Caco-2 (cell line): ENCODE data around the gene RAD50. TPM values are rescaled to one million over a fixed set of nuclear protein-coding genes. Genes with fewer than 3 reads are reported as not detected.

ENCODE experiments used
- BruUV-seq: library from RNA; stranded (reverse); fragments of 400-500 nt; replicated peaks from 2 replicates; lab custom pipeline; 2021; lab: Mats Ljungman, UMichigan
- CTCF ChIA-PET: fragments of 300-600 bp; sonication (Branson Sonifier 250); formaldehyde crosslinking; loops from one replicate; lab custom pipeline; 2022; ENCODE audit warnings: antibody characterized with exemption; lab: Charles Lee
- POLR2A ChIA-PET: fragments of 300-600 bp; sonication (Branson Sonifier 250); formaldehyde crosslinking; loops from one replicate; lab custom pipeline; 2022; ENCODE audit warnings: antibody characterized with exemption; lab: Charles Lee
- DNase-seq, 2 experiments: peaks; one replicate each; pipeline versions ENCODE4 v3.0.0 to v3.0.0-alpha.2; 2020 to 2022
- H3K27me3 ChIP-seq: replicated peaks from 2 replicates; pipeline ENCODE4 v1.6.0; 2011; ENCODE audit warnings: low read length; ENCODE audit not compliant: control insufficient read depth, insufficient read depth
- H3K36me3 ChIP-seq: 2 replicates; pipeline ENCODE4 v1.5.1; 2011; ENCODE audit warnings: low read length; ENCODE audit not compliant: control insufficient read depth, insufficient read depth
- H3K4me1 ChIP-seq: fragments of 250-450 bp; sonication (Bioruptor Pico); 2 replicates; pipeline ENCODE4 v1.5.1; 2020; ENCODE audit warnings: mild to moderate bottlenecking
- H3K4me3 ChIP-seq: 2 replicates; pipeline ENCODE4 v1.5.1; 2011; ENCODE audit warnings: low read depth, mild to moderate bottlenecking, control low read depth, low read length
- H3K9me3 ChIP-seq: fragments of 250-450 bp; sonication (Bioruptor Pico); 2 replicates; pipeline ENCODE4 v1.5.1; 2020; ENCODE audit warnings: mild to moderate bottlenecking, moderate library complexity
- H3K27ac Mint-ChIP-seq: one replicate; pipeline ENCODE4 v1.8.0; 2022; ENCODE audit warnings: mixed read lengths; ENCODE audit not compliant: unreplicated experiment
- H3K27me3 Mint-ChIP-seq: one replicate; pipeline ENCODE4 v1.8.0; 2022; ENCODE audit warnings: mixed read lengths; ENCODE audit not compliant: insufficient read depth, unreplicated experiment
- H3K36me3 Mint-ChIP-seq: one replicate; pipeline ENCODE4 v1.8.0; 2022; ENCODE audit warnings: mild to moderate bottlenecking, mixed read lengths; ENCODE audit not compliant: insufficient read depth, unreplicated experiment
- H3K4me1 Mint-ChIP-seq: one replicate; pipeline ENCODE4 v1.8.0; 2022; ENCODE audit warnings: low read depth, mixed read lengths; ENCODE audit not compliant: unreplicated experiment
- H3K4me3 Mint-ChIP-seq: one replicate; pipeline ENCODE4 v1.8.0; 2022; ENCODE audit warnings: mild to moderate bottlenecking, moderate library complexity, mixed read lengths; ENCODE audit not compliant: unreplicated experiment
- H3K9me3 Mint-ChIP-seq: one replicate; pipeline ENCODE4 v1.8.0; 2022; ENCODE audit warnings: mixed read lengths; ENCODE audit not compliant: unreplicated experiment
- CTCF ChIP-seq, 2 experiments: fragments of 200-600 bp in 1 of 2; IDR thresholded peaks; 1 replicate in 1 of 2; 2 replicates in 1 of 2; pipeline versions ENCODE4 v1.5.1 to v1.8.0; 2011 to 2022; ENCODE audit warnings: antibody characterized with exemption in 1 of 2, control low read depth in 1 of 2, inconsistent platforms in 1 of 2, low read depth in 1 of 2, low read length in 1 of 2, mild to moderate bottlenecking in 1 of 2, moderate library complexity in 1 of 2; ENCODE audit not compliant: insufficient read depth in 1 of 2, severe bottlenecking in 1 of 2, unreplicated experiment in 1 of 2
- intact Hi-C: fragments of 100-400 bp; cut with micrococcal nuclease; formaldehyde crosslinking; loops from one replicate; pipeline ENCODE4 v1.10.0; 2022; ENCODE audit not compliant: unreplicated experiment
- total RNA-seq: library from RNA; stranded (reverse); gene quantifications from 2 replicates; pipeline ENCODE4 v1.2.3, GENCODE V29; 2022

The RAD50 gene
- total RNA-seq, 1 experiment from 2014 or later: 53.2 TPM

DNA sequence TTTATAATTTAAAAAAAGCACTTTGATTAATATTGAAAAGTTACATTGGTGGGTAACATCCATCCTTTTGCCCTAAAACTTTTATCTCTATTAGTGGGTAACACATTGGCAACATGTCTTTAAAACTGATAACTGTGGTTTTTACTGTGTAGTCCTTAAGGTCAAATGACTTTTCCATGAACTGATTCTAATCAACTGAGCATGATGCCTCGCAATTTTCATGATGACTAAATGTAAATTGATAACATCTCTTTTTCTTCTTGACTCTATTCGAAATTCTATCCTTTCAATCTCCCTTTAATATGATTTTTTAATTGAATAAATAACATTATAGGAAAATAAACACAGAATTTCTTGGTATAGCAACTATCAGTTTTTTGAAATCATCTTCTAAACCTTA is 7.2 kb upstream of the RAD50 start:
- no TSS peak for BruUV-seq
- Histone ChIP-seq H3K9me3 (no peaks in the 10 kb centered on the region), H3K4me1 (no peaks in the 10 kb centered on the region), H3K4me3 (no peak overlapping the region), H3K36me3 (no peaks in the 10 kb centered on the region), H3K27me3 (no peaks in the 10 kb centered on the region)
- Mint-ChIP-seq H3K4me1 (no peaks in the 10 kb centered on the region), H3K27me3 (peaks cover 5% of the 10 kb centered on the region), H3K4me3 (no peak overlapping the region), H3K36me3 (no peaks in the 10 kb centered on the region), H3K27ac (no peak overlapping the region), H3K9me3 (no peaks in the 10 kb centered on the region)
- TF ChIP-seq CTCF (IDR thresholded peaks at IDR 0.05; ENCODE audit: insufficient read depth in 1 of 2, low read depth in 1 of 2, low read length in 1 of 2, severe bottlenecking in 1 of 2, unreplicated experiment in 1 of 2): no peak
- DNase-seq: no peak
- intact Hi-C loops: no loop called here
- ChIA-PET CTCF (interaction anchor here (1.3 kb wide), 1 partner anchor 22 kb away, joined by 4 read pairs; no protein-coding TSS in a partner anchor), POLR2A (no interaction called here)

DNA sequence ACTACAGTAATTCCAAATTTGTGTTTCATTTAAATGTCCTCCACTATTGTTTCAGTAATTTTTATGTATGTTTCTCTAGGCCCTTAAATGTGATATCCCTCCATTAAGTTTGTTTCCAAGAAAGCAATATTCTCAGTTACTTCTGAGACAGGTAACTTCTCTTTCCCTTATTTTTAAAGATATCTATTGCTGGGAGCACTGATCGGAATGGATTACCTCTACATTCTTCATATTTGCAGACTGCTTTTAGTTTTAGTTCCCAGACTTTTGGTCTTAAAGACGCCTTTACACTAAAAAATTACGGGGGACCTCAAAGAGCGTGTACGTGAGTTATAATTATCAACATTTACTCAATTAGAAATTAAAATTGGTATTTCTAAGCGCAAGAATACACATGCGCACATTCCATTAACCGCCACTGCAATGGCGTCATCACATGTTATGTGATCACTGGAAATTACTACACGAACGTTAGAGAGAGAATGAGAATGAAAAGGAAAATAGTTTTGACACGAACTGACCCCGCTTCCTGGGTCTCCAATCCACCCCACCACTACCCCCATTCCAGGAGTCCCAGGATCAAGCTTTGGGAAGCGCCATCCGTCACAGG is 519 bp upstream of the RAD50 start:
- ChIA-PET POLR2A (interaction anchor here (0.7 to 1.2 kb wide), 5 partner anchors 30 to 282 kb away, joined by 3 to 12 read pairs (median 3); no protein-coding TSS in a partner anchor), CTCF (interaction anchor here (1.1 to 1.7 kb wide), 2 partner anchors 30 to 264 kb away, joined by 5 to 14 read pairs; no protein-coding TSS in a partner anchor)
- Histone ChIP-seq H3K9me3 (no peaks in the 10 kb centered on the region), H3K36me3 (no peaks in the 10 kb centered on the region), H3K4me3 (peak overlapping the region; percentile 89), H3K27me3 (no peaks in the 10 kb centered on the region), H3K4me1 (peaks cover 11% of the 10 kb centered on the region; the same call in 1 of the 2 replicates)
- peak overlapping the region; percentile 100 for H3K27ac Mint-ChIP-seq
- intact Hi-C loops: loop anchor here (1.0 to 2.0 kb wide), 2 partner anchors 30 to 59 kb away; no protein-coding TSS in a partner anchor
- no peaks in the 10 kb centered on the region for H3K27me3 Mint-ChIP-seq
- H3K4me3 Mint-ChIP-seq: peak overlapping the region; percentile 99
- peaks cover 13% of the 10 kb centered on the region for H3K36me3 Mint-ChIP-seq
- no peaks in the 10 kb centered on the region for H3K9me3 Mint-ChIP-seq
- TSS peak; percentile 97 for BruUV-seq
- TF ChIP-seq CTCF (IDR thresholded peaks at IDR 0.05; ENCODE audit: insufficient read depth in 1 of 2, low read depth in 1 of 2, low read length in 1 of 2, severe bottlenecking in 1 of 2, unreplicated experiment in 1 of 2): no peak
- no peak for DNase-seq
- H3K4me1 Mint-ChIP-seq: peaks cover 13% of the 10 kb centered on the region

DNA sequence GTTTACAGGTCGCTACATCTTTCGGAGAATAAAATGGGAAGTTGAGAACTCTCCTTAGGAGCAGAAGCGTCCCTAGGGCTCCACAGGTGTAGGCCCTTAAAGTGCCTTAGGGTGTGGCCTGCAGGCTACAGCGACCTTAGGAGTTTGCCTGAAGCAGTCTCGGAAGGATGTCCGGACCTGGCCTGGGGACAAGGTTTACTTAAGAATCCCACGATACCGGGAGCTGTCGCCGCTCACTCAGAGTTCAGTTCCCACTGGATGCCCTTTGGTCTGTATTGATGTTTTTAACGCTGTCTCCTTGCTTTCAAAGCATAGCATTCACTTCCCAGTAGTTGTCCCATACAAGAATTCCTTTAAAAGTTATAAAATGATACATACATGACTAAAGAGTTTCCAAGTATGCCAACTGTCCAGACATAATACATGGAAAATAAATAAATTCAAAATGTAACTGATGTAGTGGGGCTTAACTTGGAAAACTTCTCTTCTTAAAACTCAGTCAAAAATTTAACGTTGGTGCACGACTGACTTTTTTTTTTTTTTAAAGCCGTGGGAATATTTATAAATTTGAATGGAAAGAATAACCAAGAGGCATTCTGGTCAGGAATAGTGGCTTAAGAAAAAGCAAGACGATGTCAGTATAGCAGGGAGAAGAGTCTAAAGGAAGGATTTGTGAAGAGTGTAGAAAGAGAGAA is 848 bp downstream of the RAD50 start:
- ChIA-PET POLR2A (interaction anchor here (1.1 to 1.2 kb wide), 2 partner anchors 61 to 79 kb away, joined by 3 to 12 read pairs; no protein-coding TSS in a partner anchor), CTCF (interaction anchor here (1.1 to 1.7 kb wide), 2 partner anchors 31 to 263 kb away, joined by 5 to 14 read pairs; no protein-coding TSS in a partner anchor)
- DNase-seq: peak; percentile 71 to 85
- peaks cover 11% of the 10 kb centered on the region; the same call in 1 of the 2 replicates for H3K4me1 ChIP-seq
- Mint-ChIP-seq H3K27me3 (no peaks in the 10 kb centered on the region), H3K36me3 (peaks cover 13% of the 10 kb centered on the region), H3K27ac (peak overlapping the region; percentile 100), H3K4me3 (peak overlapping the region; percentile 99), H3K4me1 (peaks cover 13% of the 10 kb centered on the region), H3K9me3 (no peaks in the 10 kb centered on the region)
- peak overlapping the region; percentile 89 for H3K4me3 ChIP-seq
- intact Hi-C loops: loop anchor here (2.0 kb wide), 1 partner anchor 61 kb away; no protein-coding TSS in a partner anchor
- no peak for TF ChIP-seq CTCF (IDR thresholded peaks at IDR 0.05; ENCODE audit: insufficient read depth in 1 of 2, low read depth in 1 of 2, low read length in 1 of 2, severe bottlenecking in 1 of 2, unreplicated experiment in 1 of 2)
- H3K27me3 ChIP-seq: no peaks in the 10 kb centered on the region
- H3K36me3 ChIP-seq: no peaks in the 10 kb centered on the region
- no TSS peak for BruUV-seq
- H3K9me3 ChIP-seq: no peaks in the 10 kb centered on the region
